Activated CD4-positive, CD25-positive, alpha-beta regulatory T cell treated with anti-CD3 and anti-CD28 coated beads, Interleukin-2, amount 50 U/mL, for 24 hours (primary cell): ENCODE results near the gene ANKRD33B.
A peak's percentile ranks its signal among the peaks of the same experiment; 100 is the strongest.
"Not testable (repeated sequence)": the region's sequence is repeated elsewhere in the genome, so short reads cannot be mapped to it uniquely, and the experiment has no call there.

ENCODE experiments used
- ATAC-seq, 2 donors: fragments of 150-1000 bp; cut with Tn5 transposase; one replicate each; pipeline ENCODE4 v1.10.0; 2021; ENCODE audit warnings: mild to moderate bottlenecking in 1 of 2, moderate library complexity in 1 of 2

The ANKRD33B gene

DNA sequence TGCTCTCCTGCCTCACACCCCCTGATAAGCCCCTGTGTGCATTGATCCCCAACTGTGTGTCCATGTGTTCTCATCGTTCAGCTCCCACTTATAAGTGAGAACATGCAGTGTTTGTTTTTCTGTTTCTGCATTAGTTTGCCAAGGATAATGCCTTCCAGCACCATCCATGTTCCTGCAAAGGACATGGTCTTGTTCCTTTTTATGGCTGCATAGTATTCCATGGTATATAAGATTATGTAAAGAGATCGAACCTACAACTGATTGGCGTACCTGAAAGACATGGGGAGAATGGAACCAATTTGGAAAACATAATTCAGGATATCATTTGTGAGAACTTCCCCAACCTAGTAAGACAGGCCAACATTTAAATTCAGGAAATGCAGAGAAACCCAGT is 32.4 kb downstream of the ANKRD33B start:
- no peak for ATAC-seq

DNA sequence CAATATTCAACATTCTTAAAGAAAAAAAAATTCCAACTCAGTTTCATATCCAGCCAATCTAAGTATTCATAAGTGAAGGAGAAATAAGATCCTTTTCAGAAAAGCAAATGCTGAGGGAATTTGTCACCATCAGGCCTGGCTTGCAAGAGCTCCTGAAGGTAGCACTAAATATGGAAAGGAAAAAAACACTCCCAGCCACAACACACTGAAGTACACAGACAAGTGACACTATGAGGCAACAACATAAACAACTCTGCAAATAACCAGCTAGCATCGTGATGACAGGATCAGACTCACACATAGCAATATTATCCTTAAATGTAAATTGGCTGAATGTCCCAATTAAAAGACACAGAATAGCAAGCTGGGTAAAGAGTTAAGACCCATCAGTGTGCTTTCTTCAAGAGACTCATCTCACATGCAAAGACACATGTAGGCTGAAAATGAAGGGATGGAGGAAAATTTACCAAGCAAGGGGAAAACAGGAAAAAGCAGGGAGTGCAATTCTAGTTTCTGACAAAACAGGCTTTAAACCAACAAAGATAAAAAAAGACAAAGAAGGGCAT is 33.1 kb downstream of the ANKRD33B start:
- ATAC-seq, result no peak

DNA sequence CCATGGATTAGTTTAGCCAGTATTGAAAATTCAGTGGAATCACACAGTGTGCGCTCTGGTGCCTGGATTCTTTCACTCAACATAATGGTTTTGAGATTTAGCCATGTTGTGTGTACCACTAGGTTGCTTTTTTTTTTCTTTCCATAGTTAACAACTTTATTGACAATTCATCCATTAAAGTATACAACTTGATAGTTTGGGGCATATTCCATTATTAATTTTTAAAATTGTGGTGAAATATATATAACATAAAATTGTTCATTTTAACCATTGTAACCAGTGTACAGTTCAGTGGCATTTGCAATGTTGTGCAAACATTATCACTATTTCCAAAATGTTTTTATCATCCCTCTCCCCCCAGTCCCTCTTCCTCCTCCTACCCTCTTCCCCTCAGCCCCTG is 35.2 kb downstream of the ANKRD33B start:
- no peak for ATAC-seq

DNA sequence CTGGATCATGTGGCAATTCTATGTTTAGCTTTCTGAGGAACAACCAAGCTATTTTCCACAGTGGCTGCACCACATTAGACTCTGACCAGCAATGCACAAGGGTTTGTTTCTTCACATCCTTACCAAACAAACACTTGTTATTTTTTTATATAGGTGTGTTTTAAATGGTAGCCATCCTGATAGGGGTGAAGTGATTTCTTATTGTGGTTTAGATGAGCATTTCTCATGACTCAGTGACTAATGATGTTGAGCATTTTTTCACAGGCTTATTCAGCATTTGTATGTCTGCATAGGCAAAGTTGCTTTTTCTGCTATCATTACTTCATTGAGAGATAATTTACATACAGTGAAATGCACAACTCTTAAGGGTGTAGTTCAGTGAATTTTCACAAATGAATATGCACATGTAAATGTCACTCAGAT is 36.0 kb downstream of the ANKRD33B start:
- peak in 1 of 2 donors; percentile 14 for ATAC-seq

DNA sequence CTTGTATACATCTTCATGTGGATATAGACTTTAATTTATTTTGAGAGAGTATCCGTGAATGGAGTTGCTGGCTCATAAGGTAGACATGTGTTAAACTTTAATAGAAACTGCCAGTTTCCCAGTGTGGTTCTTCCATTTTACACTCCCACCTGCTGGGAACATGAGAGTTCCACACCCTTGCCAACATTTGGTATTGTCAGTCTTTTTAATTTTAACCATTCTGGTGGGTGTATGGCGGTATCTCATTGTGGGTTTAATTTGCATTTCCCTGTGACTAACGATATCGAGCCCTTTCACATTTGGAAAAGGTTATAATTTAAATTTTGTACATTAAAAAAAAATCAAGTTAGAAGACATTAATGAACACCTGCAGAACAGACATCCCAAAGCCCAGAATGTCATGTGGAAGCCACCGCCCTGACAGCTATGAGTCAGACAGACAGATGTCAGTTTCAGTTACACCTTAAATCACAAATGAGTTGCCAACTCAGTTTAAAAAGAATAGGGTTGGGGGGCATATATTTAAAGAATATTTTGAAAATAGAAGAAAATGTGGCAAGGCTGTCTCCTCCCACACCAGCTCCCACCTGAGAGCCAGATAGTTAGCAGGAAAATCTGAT is 36.9 kb downstream of the ANKRD33B start:
- ATAC-seq, result peak; percentile 78 to 83

DNA sequence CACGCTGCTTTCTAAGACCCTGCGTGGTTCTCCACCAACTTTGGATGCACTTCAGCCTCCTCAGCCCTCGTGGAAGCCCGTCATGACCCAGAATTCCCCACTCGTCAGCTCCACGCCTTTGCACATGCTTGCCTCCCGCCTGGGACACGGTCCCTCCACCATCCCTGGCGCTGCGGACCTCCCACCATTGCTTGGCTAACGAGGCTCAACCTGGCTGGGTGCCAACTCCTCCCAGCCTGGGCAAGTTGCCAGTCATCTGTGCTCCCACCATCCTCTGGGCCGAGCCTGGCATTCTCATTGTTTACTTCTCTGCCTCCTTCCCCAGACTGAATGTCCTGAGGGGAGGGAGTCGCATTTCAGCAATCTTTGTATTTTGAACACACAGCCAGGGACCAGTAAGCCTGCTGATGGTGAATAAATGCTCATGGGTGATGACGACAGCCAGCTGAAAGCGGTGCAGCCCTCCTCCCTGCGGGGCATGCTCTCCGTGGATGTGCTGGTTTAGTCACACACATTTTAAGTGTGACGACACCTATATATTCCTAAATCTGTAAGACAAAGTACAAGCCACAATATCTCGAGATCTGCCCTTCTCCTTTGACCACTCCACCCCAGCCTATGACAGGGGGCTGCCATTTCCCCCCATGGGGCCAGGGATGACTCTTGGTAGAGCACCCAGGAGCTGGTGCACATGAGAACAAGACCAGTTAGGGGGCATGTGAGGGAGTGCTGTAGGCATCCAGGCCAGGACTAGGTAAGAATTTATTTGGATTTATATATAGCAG is 37.6 kb downstream of the ANKRD33B start:
- ATAC-seq, result peak; percentile 30 to 31

DNA sequence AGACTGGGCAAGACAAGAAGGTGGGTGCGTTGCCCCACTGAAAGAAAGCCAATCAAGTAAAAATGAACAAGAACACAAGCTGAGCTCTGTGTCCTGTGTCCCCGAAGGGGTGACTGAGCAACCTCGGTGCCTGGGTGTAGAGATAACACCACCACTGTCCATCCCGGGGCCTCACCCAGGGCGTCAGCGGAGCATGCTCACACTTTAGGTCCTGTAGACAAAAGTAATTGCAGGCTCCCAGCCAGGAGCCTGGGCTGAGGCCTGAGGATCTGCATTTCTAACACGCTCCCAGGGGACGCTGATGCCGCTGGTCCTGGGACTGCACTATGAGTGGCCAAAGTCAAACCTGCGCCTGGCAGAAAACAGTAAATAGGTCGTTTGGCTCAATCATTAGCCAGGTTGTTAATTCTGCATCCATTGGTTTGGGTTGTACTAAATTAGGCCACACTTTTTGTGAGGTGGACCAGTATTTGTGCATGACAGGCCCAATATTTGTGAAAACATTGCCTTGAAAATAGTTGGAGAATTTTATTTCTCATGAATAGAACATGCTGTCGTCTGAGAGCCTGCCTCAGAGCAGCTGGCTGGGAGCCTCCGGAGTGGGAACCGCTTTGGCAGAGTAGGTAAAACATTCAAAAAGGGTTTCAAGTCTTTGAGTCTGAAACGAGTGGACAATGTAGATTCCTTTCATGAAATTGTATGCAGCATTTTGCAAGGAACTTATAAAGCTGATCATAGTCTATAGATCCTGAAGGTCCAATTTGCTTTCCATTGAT is 38.3 kb downstream of the ANKRD33B start:
- ATAC-seq, result no peak

DNA sequence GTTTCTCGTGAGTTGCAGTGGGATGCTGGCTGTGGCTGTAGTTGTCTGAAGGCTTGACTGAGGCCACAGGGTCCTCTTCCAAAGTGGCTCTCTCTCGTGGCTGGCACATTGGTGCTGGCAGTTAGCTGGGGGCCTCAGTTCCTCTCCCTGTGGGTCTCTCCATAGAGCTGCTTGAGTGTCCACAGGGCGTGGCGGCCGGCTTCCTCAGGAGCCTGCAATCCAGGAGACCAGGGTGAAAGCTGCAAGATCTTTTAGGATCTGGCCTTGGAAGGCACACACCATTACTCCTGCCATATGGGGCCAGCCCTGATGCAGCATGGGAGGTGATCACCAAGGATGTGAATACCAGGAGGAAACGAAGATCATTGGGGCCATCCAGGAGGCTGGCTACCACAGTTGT is 41.1 kb downstream of the ANKRD33B start:
- ATAC-seq, result no peak

DNA sequence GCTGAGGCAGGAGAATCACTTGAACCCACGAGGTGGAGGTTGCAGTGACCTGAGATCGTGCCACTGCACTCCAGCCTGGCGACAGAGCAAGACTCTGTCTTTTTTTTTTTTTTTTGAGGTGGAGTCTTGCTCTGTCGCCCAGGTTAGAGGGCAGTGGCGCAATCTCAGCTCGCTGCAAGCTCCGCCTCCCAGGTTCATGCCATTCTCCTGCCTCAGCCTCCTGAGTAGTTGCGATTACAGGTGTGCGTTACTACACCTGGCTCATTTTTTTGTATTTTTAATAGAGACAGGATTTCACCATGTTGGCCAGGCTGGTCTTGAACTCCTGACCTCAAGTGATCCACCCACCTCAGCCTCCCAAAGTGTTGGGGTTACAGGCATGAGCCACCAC is 42.8 kb downstream of the ANKRD33B start:
- ATAC-seq, result not testable (repeated sequence)

DNA sequence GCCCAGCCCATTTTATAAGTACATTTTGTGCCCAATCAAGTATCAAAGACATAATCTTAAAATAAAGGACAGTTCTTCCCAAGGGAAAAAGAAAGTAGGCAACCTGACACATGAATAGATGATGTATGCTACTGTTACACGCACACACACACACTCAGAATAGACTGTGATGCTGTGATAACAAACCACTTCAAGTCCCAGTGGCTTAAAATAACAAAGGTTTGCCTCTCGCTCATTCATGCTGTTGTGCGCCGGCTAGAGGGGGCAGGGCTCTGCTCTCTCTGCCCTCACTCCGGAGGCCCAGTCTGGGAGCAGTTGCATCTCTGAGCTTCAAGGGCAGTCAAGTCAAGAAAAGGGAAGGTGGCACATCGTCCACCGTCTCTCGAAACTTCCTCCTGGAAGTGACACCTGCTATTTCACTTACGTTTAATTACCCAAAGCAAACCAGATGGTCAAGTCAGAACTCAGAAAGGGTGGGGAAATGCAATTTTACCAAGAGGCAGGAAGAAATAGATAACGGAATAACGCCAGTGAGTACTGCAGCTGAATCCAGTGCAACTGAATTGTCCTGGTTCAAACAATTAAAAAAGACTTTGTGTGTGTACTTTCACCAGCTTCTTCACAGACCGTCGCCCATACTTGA is 43.3 kb downstream of the ANKRD33B start:
- ATAC-seq, result peak; percentile 48 to 60

DNA sequence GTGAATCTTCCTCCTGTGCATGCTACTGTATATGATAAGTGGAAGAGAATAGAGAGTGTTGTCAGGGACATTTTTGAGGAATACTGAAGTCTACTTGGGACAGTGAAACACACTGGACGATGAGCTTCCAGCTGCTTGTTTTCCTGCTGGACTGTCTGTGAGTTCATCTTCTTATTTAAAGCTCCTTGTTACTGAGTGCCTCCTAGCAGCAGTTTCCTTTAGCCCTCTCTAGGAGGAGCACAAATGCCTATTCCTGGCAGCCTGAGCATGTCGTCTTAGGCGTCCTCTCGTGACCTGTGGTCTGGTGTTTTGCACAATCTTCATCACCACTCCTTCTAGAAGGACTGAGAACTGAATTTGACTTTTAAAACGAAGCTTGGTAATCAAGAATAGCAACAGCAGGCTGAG is 43.8 kb downstream of the ANKRD33B start:
- no peak for ATAC-seq

DNA sequence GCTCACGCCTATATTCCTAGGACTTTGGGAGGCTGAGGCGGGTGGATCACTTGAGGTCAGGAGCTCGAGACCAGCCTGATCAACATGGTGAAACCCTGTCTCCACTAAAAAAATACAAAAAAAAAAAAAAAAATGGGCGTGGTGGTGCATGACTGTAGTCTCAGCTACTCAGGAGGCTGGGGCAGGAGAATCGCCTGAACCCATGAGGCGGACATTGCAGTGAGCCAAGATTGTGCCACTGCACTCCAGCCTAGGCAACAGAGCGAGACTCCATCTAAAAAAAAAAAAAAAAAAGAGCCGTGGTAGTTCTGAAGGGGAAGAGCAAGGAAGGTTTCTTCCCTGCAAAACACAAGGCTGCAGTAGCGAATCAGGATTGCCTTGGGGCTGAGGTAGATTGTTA is 44.2 kb downstream of the ANKRD33B start:
- ATAC-seq, result not testable (repeated sequence)

DNA sequence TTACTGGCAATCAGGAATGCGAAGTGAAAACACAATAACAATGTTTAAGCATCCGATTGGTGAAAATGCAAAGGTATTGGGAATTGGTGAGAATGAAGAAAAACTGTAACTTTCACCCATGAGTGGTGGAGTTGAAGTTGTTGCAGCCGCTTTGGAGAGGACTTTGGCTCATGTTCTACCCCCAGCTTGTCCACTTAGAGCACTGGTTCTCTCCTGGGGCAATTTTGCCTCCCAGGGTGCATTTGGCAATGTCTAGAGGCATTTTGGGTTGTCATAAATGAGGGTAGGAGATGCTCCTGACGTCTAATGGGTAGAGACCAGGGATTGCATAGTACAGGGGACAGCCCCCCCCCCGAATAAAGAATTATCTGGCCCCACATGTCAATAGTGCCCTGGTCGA is 46.2 kb downstream of the ANKRD33B start:
- ATAC-seq, result no peak

DNA sequence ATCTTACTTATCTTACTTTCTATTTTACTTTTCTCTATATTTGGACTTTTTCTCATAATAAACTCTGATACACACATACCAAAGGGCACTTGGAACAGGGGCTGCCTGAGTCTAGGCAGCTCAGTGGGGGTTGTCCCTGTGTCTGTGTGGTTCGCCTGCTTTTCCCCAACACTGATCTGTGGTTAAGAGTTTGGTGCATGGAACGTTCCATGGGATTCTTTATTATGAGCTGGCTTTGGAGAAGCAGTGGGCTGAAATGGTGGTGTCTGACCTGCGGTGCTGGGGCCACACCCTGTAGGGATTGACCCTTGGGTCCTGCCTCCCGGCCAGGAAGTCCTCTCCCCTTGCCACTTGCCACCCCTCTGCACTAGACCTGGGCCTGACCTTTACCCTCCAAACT is 47.4 kb downstream of the ANKRD33B start:
- ATAC-seq, result peak; percentile 36 to 37

DNA sequence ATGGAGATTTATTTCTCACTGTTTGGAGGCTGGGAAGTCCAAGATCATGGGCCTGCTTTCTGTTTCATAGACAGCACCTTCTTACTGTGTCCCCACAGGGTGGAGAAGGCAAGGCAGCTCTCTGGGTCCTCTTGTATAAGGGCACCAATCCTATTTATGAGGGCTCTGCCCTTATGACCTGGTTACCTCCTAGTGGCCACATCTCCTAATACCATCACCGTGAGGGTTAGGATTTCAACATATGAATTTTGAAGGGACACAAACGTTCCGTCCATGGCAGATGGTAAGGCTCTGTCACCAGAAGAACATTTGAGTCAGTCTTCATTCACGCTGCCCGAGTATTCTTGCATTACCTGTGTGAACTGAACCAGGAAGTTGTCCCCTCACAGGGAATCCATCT is 48.4 kb downstream of the ANKRD33B start:
- ATAC-seq, result no peak

DNA sequence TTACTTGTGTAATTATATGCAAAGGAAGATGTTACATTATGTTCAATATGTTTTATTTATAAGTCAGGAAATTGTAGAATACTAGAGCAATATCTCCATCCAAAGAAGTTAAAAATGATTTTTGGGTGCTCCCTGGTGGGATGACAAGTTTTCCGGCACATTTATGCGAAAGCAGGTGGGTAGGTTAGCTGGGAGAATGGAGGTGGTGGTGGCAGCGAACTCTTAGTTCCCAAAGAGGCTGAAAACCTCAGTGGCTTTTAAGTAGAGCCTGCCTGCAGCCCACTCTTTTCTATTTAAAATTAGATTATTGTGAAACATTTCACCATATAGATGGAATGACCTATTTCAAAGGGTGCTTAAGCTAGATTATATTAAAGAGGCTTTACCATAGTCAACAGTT is 51.8 kb downstream of the ANKRD33B start:
- ATAC-seq, result no peak

DNA sequence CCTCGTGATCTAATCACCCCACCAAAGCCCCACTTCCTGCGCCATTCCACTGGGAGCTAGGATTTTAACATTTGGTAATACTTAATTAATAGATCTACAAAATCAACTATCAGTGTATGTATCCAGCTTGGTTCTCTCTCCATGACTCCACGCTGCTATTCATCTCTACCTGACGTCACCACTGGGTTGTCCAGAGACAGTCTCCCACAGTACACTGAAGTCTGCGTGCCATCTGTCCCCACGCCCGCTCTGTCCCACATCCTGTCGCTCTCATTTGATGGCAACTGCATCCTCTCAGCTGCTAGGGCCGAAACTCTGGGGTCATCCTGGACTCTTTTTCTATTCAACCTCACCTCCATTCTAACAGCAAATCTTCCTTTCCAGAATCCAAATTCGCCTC is 53.2 kb downstream of the ANKRD33B start:
- ATAC-seq, result no peak

DNA sequence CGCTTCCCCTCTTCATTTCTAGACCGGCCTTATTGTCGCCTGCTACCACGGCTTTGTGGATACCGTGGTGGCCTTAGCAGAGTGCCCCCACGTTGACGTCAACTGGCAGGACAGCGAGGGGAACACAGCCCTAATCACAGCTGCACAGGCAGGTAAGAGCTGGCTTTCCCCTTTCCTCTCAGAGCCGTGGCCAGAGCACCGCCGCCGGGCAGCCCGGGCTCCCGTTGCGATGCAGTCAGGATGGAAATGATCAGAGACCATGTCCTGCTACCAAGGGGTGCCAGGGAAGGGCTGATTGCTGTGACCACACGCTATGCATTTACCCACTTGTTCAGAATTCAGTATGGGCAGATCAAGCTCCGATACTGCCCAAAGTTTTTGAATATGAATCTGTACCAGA is 54.4 kb downstream of the ANKRD33B start:
- no peak for ATAC-seq

DNA sequence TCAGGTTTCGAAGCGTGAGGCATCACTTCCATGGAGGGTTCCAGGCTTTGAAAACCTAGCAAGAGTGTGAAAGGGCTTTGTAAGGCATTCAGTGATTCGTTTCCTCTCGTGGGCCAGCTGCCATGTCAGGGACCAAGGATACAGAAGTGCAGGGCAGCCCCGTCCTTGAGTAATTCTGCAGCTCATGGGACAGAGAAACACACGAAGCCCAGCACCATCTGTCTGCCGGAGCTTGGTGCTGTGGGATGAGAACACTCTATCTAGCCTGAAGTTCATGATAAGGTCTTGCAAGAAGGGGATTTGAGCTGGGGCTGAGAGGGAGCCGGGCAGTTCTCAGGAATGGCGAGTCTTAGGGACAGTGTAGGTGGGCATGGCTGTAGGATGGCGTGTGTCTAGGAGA is 55.8 kb downstream of the ANKRD33B start:
- ATAC-seq, result no peak

DNA sequence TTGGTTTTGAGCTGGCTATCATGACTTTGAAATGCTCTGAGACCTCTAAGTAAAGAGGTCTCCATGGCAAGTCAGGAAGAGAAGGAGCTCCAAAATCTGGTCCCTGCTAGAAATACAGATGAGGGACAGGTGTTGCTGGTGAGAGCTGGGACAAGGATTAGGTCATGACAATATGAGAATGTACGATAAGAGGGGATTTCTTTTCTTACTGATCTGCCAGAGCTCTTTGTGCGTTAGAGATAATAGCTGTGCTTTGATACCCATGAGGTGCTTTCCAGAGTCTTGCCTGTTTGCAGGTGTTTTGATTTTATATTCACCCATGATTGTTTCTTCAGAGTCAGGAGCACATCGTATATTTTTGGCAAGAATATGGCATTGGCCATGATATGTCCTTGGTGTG is 56.5 kb downstream of the ANKRD33B start:
- ATAC-seq, result no peak

DNA sequence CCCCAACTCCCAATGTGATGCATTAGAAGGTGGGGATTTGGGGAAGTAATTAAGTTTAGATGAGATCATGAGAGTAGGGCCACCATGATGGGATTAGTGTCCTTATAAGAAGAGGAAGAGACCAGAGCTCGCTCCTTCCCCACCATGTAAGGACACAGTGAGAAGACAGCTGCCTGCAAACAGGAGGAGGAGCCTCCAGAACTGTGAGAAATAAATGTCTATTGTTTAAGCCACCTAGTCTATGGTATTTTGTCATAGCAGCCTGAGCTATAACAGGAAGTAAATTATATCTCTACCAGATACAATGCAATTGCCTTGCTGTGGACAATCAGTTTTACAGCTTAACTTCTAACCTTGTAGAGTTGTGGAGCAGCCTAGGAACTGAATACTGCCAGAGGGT is 58.0 kb downstream of the ANKRD33B start:
- ATAC-seq, result no peak

DNA sequence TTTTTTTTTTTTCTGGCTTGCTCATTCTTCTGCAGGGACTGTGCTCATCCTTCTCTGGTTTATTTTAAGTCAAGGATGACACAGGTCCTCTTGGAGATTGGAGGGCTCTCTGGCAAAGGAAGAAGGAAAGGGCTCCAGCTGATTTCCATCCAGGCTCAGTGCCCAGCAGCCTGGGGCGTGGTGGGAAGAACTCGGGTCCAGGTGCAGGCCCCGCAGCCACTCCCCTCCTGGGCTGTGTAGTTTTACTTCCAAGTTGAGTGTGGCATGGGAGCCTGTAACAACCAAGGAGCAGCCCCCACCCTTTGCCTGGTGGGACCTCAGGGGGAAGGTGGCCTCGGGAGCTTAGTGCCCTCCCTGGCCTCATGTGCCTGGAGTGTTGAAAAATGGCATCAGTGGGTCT is 58.9 kb downstream of the ANKRD33B start:
- ATAC-seq, result no peak

DNA sequence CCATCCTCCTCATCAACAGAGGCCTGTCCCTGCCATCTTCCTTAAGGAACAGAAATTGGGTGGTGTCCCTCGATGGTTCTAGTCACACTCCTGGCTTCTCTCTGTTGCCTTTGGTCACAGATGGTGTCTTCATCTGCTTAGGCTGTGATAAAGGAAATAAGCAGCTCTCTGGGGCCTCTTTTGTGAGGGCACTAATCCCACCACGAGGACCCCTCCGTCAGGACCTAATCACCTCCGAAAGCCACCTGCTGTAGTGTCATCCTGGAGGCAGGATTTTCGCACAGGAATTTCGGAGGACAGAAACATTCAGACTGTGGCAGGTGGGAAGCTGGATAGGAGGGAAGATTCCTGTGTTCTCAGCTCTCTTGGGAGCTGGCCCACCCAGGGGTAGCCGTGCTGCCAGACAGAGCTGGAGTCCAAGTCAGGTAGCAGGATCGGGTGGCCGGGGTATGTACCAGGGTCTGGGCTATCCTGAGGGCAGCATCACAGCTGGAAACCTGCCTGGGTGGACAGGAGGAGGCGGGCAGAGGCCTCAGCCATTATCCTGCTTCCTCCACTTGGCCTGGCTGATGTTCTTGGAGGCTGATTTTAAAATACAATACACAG is 59.5 kb downstream of the ANKRD33B start:
- ATAC-seq, result no peak
